Hepatocyte (in vitro differentiated cells): ENCODE data around the gene ITPR1. TPM values are rescaled to one million over a fixed set of nuclear protein-coding genes. Genes with fewer than 3 reads are reported as not detected.

Source experiments
- DNase-seq: peaks from one replicate; pipeline ENCODE4 v3.0.0-alpha.2; 2016; ENCODE audit warnings: low spot score
- H2AFZ ChIP-seq: fragments of 200-600 bp; sonication (generic); 2 replicates; pipeline ENCODE4 v1.6.0; 2016; ENCODE audit warnings: antibody characterized with exemption, mild to moderate bottlenecking
- H3K27ac ChIP-seq: fragments of 200-600 bp; sonication (generic); 2 replicates; pipeline ENCODE4 v1.5.1; 2016; ENCODE audit warnings: mild to moderate bottlenecking
- H3K27me3 ChIP-seq: fragments of 200-600 bp; sonication (generic); 2 replicates; pipeline ENCODE4 v1.6.1; 2016
- H3K36me3 ChIP-seq: fragments of 200-600 bp; sonication (generic); replicated peaks from 2 replicates; pipeline ENCODE4 v1.5.1; 2016; ENCODE audit warnings: low read depth; ENCODE audit not compliant: insufficient read depth
- H3K4me1 ChIP-seq: fragments of 200-600 bp; sonication (generic); 2 replicates; pipeline ENCODE4 v1.5.1; 2016; ENCODE audit warnings: mild to moderate bottlenecking, moderate library complexity; ENCODE audit not compliant: insufficient read depth
- H3K4me2 ChIP-seq: fragments of 200-600 bp; sonication (generic); 2 replicates; pipeline ENCODE4 v1.6.0; 2016
- H3K4me3 ChIP-seq: fragments of 200-600 bp; sonication (generic); 2 replicates; pipeline ENCODE4 v1.5.1; 2016; ENCODE audit warnings: mild to moderate bottlenecking
- H3K79me2 ChIP-seq: fragments of 200-600 bp; sonication (generic); 2 replicates; pipeline ENCODE4 v1.6.0; 2017; ENCODE audit warnings: mild to moderate bottlenecking
- H3K9me2 ChIP-seq: fragments of 200-600 bp; sonication (generic); replicated peaks from 2 replicates; pipeline ENCODE4 v1.6.0; 2017; ENCODE audit warnings: mild to moderate bottlenecking; ENCODE audit not compliant: insufficient read depth
- H3K9me3 ChIP-seq: fragments of 200-600 bp; sonication (generic); 2 replicates; pipeline ENCODE4 v1.5.1; 2016; ENCODE audit warnings: low read depth, mild to moderate bottlenecking
- H4K20me1 ChIP-seq: fragments of 200-600 bp; sonication (generic); 2 replicates; pipeline ENCODE4 v1.6.0; 2016; ENCODE audit warnings: mild to moderate bottlenecking; ENCODE audit not compliant: insufficient read depth, poor library complexity, severe bottlenecking
- EZH2 ChIP-seq: fragments of 200-600 bp; sonication (generic); IDR thresholded peaks from 2 replicates; pipeline ENCODE4 v1.6.1; 2016; ENCODE audit warnings: antibody characterized with exemption, mild to moderate bottlenecking, borderline replicate concordance
- EZH2phosphoT487 ChIP-seq: fragments of 200-600 bp; sonication (generic); IDR thresholded peaks from one replicate; pipeline ENCODE4 v1.6.1; 2018; ENCODE audit warnings: antibody characterized with exemption, mild to moderate bottlenecking, low read depth, moderate library complexity; ENCODE audit not compliant: unreplicated experiment, severe bottlenecking
- WGBS: methylation state at CpG from one replicate; pipeline ENCODE4 v1.1.6; 2016; ENCODE audit warnings: low lambda C conversion rate; ENCODE audit errors: missing lambda C conversion rate; 5-methylcytosine and 5-hydroxymethylcytosine counted together
- polyA plus RNA-seq: library from polyadenylated mRNA; unstranded; fragments of >200 nt; fragmentation: Nextera tagmentation; extraction: Ambion mirVana; gene quantifications from 2 replicates; pipeline ENCODE4 v1.2.1, GENCODE V29; 2016
- total RNA-seq: library from RNA; depleted of rRNA; stranded (reverse); fragments of >200 nt; gene quantifications from 2 replicates; pipeline ENCODE4 v1.2.3, GENCODE V29; 2014
- TF ChIP-seq, protein P1 (sequence below): fragments of 200-600 bp; sonication (generic); IDR thresholded peaks from 2 replicates; pipeline ENCODE4 v1.5.1; 2016; ENCODE audit warnings: antibody characterized with exemption, mild to moderate bottlenecking; ENCODE audit not compliant: poor library complexity

ITPR1 gene
- total and polyA plus RNA-seq, 2 experiments from 2014 or later, result 46.8 to 90.8 TPM

- Histone ChIP-seq H3K27me3 (no peaks in the 10 kb centered on the region), H3K4me3 (no peak overlapping the region), H3K9me3 (no peaks in the 10 kb centered on the region), H3K36me3 (no peaks in the 10 kb centered on the region), H3K4me2 (no peak overlapping the region), H3K27ac (peak overlapping the region; percentile 94), H4K20me1 (no peaks in the 10 kb centered on the region), H3K79me2 (no peaks in the 10 kb centered on the region), H3K4me1 (no peaks in the 10 kb centered on the region), H2AFZ (no peak overlapping the region), H3K9me2 (no peaks in the 10 kb centered on the region)
- TF ChIP-seq EZH2phosphoT487 (no peak), EZH2 (no peak)
- DNase-seq, result peak; percentile 48
- WGBS, result 7% methylated on average over 2 of the region's 3 CpGs
These were observed 251.5 kb downstream of the ITPR1 start for GRCh38 chr3:4744405-4745234.

DNA sequence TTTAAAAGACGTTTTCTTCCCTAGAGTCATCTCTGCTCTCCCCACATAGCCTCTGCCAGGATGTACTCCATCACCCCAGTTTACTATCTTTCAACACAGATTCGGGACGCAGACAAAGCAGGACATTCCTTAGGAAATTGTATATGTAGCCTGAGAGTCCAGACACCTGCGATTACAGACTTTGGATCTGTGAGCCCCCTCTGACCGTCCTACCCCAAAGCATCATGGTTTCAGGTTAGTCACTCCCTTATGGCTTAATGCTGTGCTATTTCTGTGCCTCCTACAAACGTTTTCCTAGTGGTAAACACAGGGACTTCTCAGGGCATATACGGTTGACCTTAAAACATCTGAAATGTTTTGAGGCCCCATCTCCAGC is 252.1 kb downstream of the ITPR1 start:
- Histone ChIP-seq H4K20me1 (no peaks in the 10 kb centered on the region), H3K36me3 (no peaks in the 10 kb centered on the region), H3K27ac (peak overlapping the region; percentile 94), H3K4me3 (no peak overlapping the region), H3K27me3 (no peaks in the 10 kb centered on the region), H3K4me1 (peaks cover 4% of the 10 kb centered on the region), H3K9me2 (no peaks in the 10 kb centered on the region), H2AFZ (no peak overlapping the region), H3K79me2 (no peaks in the 10 kb centered on the region), H3K9me3 (no peaks in the 10 kb centered on the region), H3K4me2 (no peak overlapping the region)
- TF ChIP-seq EZH2phosphoT487, result no peak
- TF ChIP-seq EZH2, result no peak
- TF ChIP-seq, protein P1, sequence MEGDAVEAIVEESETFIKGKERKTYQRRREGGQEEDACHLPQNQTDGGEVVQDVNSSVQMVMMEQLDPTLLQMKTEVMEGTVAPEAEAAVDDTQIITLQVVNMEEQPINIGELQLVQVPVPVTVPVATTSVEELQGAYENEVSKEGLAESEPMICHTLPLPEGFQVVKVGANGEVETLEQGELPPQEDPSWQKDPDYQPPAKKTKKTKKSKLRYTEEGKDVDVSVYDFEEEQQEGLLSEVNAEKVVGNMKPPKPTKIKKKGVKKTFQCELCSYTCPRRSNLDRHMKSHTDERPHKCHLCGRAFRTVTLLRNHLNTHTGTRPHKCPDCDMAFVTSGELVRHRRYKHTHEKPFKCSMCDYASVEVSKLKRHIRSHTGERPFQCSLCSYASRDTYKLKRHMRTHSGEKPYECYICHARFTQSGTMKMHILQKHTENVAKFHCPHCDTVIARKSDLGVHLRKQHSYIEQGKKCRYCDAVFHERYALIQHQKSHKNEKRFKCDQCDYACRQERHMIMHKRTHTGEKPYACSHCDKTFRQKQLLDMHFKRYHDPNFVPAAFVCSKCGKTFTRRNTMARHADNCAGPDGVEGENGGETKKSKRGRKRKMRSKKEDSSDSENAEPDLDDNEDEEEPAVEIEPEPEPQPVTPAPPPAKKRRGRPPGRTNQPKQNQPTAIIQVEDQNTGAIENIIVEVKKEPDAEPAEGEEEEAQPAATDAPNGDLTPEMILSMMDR, result no peak
- DNase-seq, result no peak
- 55% methylated on average over 7 of the region's 7 CpGs for WGBS

- WGBS, result 74% methylated on average over 11 of the region's 11 CpGs
- Histone ChIP-seq H3K4me3 (no peak overlapping the region), H3K9me3 (no peaks in the 10 kb centered on the region), H3K9me2 (no peaks in the 10 kb centered on the region), H3K27ac (no peak overlapping the region), H3K4me2 (no peak overlapping the region), H3K27me3 (no peaks in the 10 kb centered on the region), H3K79me2 (no peaks in the 10 kb centered on the region), H4K20me1 (no peaks in the 10 kb centered on the region), H3K36me3 (no peaks in the 10 kb centered on the region), H3K4me1 (peaks cover 13% of the 10 kb centered on the region), H2AFZ (no peak overlapping the region)
- no peak for DNase-seq
- TF ChIP-seq EZH2phosphoT487, result no peak
- TF ChIP-seq, protein P1, result no peak
- no peak for TF ChIP-seq EZH2
These were observed 253.3 kb downstream of the ITPR1 start for GRCh38 chr3:4746241-4746958.

GRCh38 chr3:4748127-4748526 is 255.0 kb downstream of the ITPR1 start:
- Histone ChIP-seq H3K4me1 (peaks cover 20% of the 10 kb centered on the region), H3K27ac (no peak overlapping the region)

More at GRCh38 chr3:4748127-4748526, 255.0 kb downstream of the ITPR1 start:
- Histone ChIP-seq H3K27me3 (no peaks in the 10 kb centered on the region), H3K4me2 (no peak overlapping the region), H3K9me3 (no peaks in the 10 kb centered on the region), H3K4me3 (no peak overlapping the region), H3K9me2 (no peaks in the 10 kb centered on the region), H4K20me1 (no peaks in the 10 kb centered on the region), H2AFZ (no peak overlapping the region), H3K79me2 (no peaks in the 10 kb centered on the region), H3K36me3 (no peaks in the 10 kb centered on the region)
- TF ChIP-seq, protein P1, result no peak
- TF ChIP-seq EZH2 (no peak), EZH2phosphoT487 (no peak)
- no peak for DNase-seq
- WGBS, result 81% methylated on average over 1 of the region's 1 CpG
